Measurements from ENCODE around the gene MIEF2. TPM values are rescaled to one million over a fixed set of nuclear protein-coding genes. Genes with fewer than 3 reads are reported as not detected.
A peak's percentile ranks its signal among the peaks of the same experiment; 100 is the strongest.

MIEF2 gene
- total and polyA plus RNA-seq, 2 donors from 2014 or later, result 19.3 to 25.3 TPM

DNA sequence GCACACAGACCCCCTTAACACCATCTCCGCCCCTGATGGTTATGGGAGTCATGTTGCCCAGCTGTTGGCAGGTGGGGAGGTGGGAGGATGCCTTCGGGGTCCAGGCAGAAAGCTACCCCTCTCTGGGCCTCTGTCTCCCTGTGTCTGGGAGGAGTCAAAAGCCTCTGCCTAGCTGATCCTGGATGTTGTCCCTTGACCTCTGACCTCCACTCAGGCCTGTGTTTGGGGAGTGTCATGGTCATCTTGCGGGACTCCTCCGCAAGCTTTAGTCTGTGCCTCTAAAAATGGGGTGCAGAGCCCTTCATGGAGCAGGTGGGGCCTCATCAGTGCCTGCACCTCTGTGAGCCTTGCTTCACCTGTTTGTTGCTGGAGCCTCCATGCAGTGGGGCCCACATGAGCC lies 31.2 kb upstream of the MIEF2 start:
- H3K9me3 ChIP-seq (ENCODE audit: control insufficient read depth in 2 of 3, insufficient read depth in 1 of 3, low read length in 3 of 3), result no peaks in the 10 kb centered on the region
- H3K9ac ChIP-seq (ENCODE audit: low read length in 3 of 3), result no peak overlapping the region
- no peak overlapping the region for H3K27ac ChIP-seq (ENCODE audit: low read depth in 2 of 2, low read length in 2 of 2)
- TF ChIP-seq, protein P1, sequence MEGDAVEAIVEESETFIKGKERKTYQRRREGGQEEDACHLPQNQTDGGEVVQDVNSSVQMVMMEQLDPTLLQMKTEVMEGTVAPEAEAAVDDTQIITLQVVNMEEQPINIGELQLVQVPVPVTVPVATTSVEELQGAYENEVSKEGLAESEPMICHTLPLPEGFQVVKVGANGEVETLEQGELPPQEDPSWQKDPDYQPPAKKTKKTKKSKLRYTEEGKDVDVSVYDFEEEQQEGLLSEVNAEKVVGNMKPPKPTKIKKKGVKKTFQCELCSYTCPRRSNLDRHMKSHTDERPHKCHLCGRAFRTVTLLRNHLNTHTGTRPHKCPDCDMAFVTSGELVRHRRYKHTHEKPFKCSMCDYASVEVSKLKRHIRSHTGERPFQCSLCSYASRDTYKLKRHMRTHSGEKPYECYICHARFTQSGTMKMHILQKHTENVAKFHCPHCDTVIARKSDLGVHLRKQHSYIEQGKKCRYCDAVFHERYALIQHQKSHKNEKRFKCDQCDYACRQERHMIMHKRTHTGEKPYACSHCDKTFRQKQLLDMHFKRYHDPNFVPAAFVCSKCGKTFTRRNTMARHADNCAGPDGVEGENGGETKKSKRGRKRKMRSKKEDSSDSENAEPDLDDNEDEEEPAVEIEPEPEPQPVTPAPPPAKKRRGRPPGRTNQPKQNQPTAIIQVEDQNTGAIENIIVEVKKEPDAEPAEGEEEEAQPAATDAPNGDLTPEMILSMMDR (IDR thresholded peaks at IDR 0.05; ENCODE audit: borderline replicate concordance, extremely low read depth, insufficient read depth), result no peak
- intact Hi-C loops (cut with DNase I), result no loop called here
- FAIRE-seq, result no peak
- peaks cover 0 to 6% (median 6%) of the 10 kb centered on the region in 3 donors for H3K4me1 ChIP-seq (ENCODE audit: control insufficient read depth in 2 of 3, insufficient read depth in 2 of 3, low read depth in 1 of 3, low read length in 3 of 3)
- no peaks in the 10 kb centered on the region for H3K27me3 ChIP-seq (ENCODE audit: control insufficient read depth, insufficient read depth, low read length)
- no peaks in the 10 kb centered on the region for H3K36me3 ChIP-seq (ENCODE audit: control insufficient read depth in 2 of 3, insufficient read depth in 3 of 3, low read length in 3 of 3)
- DNase-seq, result peak in 1 of 5 donors; percentile 44
- H3K4me3 ChIP-seq (ENCODE audit: low read length in 3 of 3), result no peak overlapping the region

DNA sequence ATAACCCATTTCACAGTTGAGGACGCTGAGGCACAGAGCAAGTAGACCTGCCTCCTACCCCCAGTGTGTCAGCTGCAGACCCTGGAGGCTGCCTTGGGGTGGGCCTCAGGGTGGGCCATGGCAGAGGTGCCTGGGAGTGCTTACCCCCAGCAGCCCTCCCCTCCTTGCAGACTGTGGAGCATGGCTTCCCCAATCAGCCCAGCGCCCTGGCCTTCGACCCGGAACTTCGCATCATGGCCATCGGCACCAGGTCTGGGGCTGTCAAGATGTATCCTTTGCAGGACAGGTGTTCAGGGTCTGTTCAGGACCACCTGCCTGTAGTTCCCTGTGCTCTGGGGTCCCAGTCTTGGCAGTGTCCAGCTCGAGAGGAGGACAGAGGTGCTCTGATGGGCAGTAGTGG lies 30.7 kb upstream of the MIEF2 start:
- H3K27me3 ChIP-seq (ENCODE audit: control insufficient read depth, insufficient read depth, low read length), result no peaks in the 10 kb centered on the region
- FAIRE-seq (no peak), DNase-seq (peak in 1 of 5 donors; percentile 38)
- peaks cover 0 to 3% (median 3%) of the 10 kb centered on the region in 3 donors for H3K36me3 ChIP-seq (ENCODE audit: control insufficient read depth in 2 of 3, insufficient read depth in 3 of 3, low read length in 3 of 3)
- no peak overlapping the region for H3K27ac ChIP-seq (ENCODE audit: low read depth in 2 of 2, low read length in 2 of 2)
- TF ChIP-seq, protein P1 (IDR thresholded peaks at IDR 0.05; ENCODE audit: borderline replicate concordance, extremely low read depth, insufficient read depth), result no peak
- no peak overlapping the region for H3K4me3 ChIP-seq (ENCODE audit: low read length in 3 of 3)
- intact Hi-C loops (cut with DNase I), result no loop called here
- no peak overlapping the region for H3K9ac ChIP-seq (ENCODE audit: low read length in 3 of 3)
- no peaks in the 10 kb centered on the region for H3K9me3 ChIP-seq (ENCODE audit: control insufficient read depth in 2 of 3, insufficient read depth in 1 of 3, low read length in 3 of 3)
- H3K4me1 ChIP-seq (ENCODE audit: control insufficient read depth in 2 of 3, insufficient read depth in 2 of 3, low read depth in 1 of 3, low read length in 3 of 3), result peaks cover 0 to 6% (median 6%) of the 10 kb centered on the region in 3 donors

DNA sequence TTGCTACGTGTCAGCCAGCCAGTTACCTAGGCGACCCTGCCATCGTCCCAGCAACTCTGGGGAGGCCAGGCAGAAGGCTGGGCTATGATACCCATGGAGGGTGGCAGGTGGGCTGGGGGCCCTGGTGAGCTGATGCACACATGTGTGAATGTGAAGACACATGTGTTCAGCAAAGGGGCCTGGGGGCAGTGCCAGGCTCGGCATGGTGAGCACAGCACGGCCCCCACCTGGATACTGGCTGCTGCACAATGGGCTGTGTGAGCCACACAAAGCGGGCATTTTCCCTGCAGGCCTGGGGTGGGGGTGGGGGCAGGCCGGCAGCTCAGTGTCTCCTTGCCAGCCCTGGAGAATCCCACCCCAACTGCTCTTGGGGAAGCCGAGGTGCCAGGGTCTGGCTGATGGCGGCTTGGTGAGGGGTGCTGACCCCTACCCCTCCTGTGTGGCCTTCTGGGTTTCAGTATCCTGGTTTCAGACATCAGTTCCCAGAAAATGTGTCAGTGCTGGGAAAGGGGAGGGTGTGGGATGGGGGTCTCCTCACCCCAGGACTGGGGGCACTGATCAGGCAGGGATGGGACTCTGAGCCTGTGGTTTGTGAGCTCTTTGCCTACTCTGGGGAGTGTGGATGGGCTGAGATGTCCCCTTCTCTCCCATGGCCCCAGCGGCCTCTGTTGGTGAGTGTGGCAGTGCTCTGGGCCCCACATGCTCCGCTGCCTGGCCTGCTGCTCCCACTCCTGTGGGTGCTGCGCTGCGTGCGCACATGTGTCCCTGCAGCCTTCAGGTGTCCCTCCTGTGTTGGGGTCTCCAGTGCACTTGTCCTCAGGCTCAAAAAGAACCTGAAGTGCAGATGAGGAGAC lies 29.9 kb upstream of the MIEF2 start:
- intact Hi-C loops (cut with DNase I), result no loop called here
- H3K4me1 ChIP-seq (ENCODE audit: control insufficient read depth in 2 of 3, insufficient read depth in 2 of 3, low read depth in 1 of 3, low read length in 3 of 3), result peaks cover 0 to 6% (median 3%) of the 10 kb centered on the region in 3 donors
- no peak for FAIRE-seq
- no peak overlapping the region for H3K9ac ChIP-seq (ENCODE audit: low read length in 3 of 3)
- H3K27ac ChIP-seq (ENCODE audit: low read depth in 2 of 2, low read length in 2 of 2), result no peak overlapping the region
- no peak overlapping the region for H3K4me3 ChIP-seq (ENCODE audit: low read length in 3 of 3)
- no peaks in the 10 kb centered on the region for H3K27me3 ChIP-seq (ENCODE audit: control insufficient read depth, insufficient read depth, low read length)
- TF ChIP-seq, protein P1 (IDR thresholded peaks at IDR 0.05; ENCODE audit: borderline replicate concordance, extremely low read depth, insufficient read depth), result no peak
- H3K36me3 ChIP-seq (ENCODE audit: control insufficient read depth in 2 of 3, insufficient read depth in 3 of 3, low read length in 3 of 3), result peaks cover 0 to 5% (median 3%) of the 10 kb centered on the region in 3 donors
- DNase-seq, result peak in 1 of 5 donors; percentile 40
- H3K9me3 ChIP-seq (ENCODE audit: control insufficient read depth in 2 of 3, insufficient read depth in 1 of 3, low read length in 3 of 3), result no peaks in the 10 kb centered on the region

Data from kidney (tissue), 14 donors.